ENCODE results near the gene RUNX1.

Gene RUNX1

GRCh38 chr21:34923626-34924025 lies 125.5 kb downstream of the RUNX1 start:
- DNase-seq (ENCODE audit: low read depth) = no peak

- no peak for DNase-seq (ENCODE audit: low read depth)
Measured at GRCh38 chr21:34923202-34923601, 125.9 kb downstream of the RUNX1 start.

DNA sequence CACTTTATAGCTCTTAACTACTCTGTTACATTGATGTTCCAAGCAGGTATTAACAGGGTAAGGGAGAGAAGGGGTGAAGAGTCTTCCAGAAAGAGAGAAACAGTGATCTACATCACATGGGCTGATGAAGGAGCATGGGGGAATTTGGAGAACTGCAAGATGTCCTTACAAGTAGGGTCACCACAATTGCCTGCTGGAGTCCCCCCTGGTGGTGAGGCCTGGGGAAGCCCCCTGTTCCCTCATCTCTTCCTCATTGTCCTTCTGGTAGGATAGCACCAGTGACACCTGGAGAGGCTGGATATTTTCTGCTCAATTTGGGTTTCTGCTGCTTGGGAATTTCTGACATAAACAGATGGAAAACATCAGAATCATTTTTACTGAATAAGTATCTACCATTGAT lies 126.6 kb downstream of the RUNX1 start:
- no peak for DNase-seq (ENCODE audit: low read depth)

GRCh38 chr21:34921151-34921550 lies 128.0 kb downstream of the RUNX1 start:
- DNase-seq (ENCODE audit: low read depth) = no peak

GRCh38 chr21:34919406-34919805 lies 129.7 kb downstream of the RUNX1 start:
- DNase-seq (ENCODE audit: low read depth) = no peak

GRCh38 chr21:34916446-34916845 lies 132.7 kb downstream of the RUNX1 start:
- peak; percentile 38 for DNase-seq (ENCODE audit: low read depth)

GRCh38 chr21:34915364-34915841 lies 133.7 kb downstream of the RUNX1 start:
- DNase-seq (ENCODE audit: low read depth) = peak; percentile 63

DNA sequence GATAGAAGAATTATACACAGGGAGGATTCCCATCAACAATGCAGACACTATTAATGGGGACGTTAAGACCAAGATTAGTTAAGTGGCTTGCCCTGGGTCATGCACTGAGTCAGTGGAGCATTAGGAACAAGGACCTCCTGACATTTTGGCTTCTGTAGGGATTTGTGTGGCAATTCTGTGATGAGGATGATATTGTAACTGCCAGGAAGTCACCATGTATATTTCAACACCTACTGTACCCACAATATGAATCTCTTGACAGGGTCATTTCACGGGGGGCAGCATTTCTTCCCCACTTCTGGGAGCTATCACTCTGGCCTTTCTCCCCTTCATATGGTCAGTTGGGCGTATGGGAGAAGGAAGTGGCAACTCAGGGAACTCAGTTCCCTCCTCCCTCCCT lies 134.9 kb downstream of the RUNX1 start:
- peak; percentile 11 for DNase-seq (ENCODE audit: low read depth)

GRCh38 chr21:34913811-34914210 lies 135.3 kb downstream of the RUNX1 start:
- peak; percentile 62 for DNase-seq (ENCODE audit: low read depth)

DNA sequence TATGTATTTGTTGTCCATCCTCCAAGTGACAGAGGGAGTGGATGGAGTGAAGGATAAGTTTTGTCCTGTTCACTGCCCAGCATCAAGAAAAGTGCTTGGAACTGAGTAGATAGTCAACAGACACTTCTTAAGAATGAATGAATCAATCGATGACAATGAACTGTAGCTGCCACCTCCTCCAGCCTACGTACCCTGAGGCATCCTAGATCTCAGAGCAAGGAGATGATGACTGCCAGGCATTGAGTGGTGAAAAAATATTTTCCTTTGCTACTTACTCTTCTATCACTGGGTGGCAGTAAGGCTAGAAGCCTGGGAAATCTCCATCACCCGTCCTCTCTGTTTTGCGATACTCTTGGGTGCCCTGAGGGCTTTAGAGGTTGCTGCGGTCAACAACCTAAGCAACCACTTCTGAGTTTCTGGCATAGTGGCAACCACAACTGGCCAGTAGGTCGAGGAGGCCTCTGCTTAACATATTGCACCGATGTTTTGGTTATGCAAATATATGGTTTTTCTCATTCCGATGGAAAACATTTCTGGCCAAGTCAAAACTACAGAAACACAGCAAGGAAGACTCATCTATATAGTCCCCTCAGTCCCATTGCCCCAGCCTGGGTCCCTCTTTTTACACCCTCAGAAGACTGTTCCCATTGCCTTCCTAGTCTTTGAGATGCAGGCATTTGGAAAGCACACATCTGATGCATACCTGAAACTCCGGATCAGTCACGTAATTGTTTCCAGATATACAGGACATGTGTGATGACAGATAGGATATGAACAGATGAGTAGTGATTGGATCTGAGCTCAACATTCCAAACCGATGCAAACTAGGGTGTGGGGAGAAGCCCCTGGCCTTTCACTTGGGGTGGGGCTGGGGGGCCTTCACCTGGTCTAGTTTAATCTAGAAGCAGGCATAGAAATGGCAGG lies 136.8 kb downstream of the RUNX1 start:
- DNase-seq (ENCODE audit: low read depth) = peak; percentile 51

GRCh38 chr21:34911360-34911759 lies 137.7 kb downstream of the RUNX1 start:
- no peak for DNase-seq (ENCODE audit: low read depth)

DNA sequence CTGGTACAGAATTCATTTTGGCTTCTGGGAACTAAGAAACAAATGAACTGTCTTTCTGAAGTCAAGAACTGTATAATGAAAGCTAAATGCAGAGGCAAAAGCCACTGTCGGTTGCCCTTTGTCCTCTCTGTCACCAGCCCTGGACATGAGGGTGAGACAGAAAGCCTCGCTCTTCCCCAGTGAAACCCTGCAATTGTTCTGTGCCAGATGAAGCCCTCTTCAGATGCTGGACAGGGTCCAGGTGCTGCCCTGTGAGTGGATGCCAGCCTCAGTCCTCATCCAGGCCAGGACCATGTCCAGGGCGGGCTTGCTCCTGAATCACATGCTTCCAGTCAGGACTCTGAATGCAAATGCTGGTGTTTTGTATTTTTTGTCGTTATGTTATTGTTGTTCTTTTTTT lies 138.7 kb downstream of the RUNX1 start:
- DNase-seq (ENCODE audit: low read depth) = no peak

DNA sequence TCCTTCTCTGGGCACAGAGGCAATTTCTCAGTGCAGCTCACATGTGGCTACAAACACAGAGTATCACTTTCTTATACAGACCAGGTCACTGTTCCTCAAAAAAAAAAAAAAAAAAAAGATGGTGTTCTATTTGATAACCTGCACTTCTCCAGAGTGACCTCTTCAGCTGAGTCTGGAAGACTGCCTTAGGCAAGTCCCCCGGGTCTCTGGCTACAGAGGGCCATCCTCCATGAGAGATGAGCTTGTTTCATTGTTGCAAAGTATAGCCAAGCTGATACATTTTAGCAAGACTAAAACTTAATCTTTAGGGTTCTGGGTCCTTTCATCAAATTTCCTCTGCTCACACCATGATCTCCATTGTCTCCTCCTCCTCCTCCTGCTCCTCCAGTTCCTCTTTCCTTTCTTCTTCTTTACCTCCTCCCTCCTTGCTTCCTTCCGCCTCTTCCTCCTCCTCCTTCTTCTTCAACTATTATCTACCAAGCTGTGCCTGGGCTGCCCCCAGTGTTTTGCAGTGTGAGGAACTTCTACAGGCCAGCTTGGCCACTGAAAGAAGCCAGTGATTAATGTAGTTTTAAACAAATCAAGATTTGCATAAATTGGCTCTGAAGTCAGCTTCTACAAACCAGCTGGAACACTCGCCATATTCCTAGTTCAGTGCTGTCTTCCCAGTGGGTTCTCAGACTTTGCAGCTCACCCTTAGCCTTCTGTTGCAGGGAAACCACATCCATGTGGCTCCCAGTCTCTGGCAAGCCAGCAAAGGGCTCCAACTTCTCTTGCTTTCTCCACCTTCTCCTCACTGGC lies 139.4 kb downstream of the RUNX1 start:
- no peak for DNase-seq (ENCODE audit: low read depth)

DNA sequence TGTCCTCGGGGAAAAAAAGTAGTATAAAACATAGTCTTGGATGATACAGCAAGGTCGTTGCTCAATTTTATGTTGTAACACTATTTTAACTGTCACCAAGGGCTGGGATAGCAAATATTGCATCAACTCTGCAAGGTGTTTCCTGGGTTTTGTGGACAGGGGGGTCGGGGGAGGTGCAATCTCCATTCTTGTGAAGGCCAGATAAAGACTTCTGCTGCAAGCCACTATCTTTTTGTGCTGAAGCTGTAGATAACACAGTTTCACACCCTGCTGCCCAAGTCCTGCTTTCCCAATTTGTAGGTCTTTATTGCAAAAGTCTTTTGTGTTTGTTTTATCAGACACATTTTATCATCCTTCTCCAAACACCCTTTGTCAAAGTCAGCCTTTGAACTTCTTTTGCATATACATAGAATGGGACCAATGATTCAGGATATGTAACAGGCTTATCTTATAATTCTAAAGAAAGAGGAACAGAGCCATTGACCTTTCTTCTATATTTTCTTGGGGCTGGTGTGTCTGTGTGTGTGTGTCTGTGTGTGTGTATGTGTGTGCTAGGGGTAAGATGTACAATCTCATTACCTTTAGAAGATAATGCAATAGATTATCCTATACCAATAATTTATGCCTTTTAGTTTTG lies 140.6 kb downstream of the RUNX1 start:
- peak; percentile 70 for DNase-seq (ENCODE audit: low read depth)

DNA sequence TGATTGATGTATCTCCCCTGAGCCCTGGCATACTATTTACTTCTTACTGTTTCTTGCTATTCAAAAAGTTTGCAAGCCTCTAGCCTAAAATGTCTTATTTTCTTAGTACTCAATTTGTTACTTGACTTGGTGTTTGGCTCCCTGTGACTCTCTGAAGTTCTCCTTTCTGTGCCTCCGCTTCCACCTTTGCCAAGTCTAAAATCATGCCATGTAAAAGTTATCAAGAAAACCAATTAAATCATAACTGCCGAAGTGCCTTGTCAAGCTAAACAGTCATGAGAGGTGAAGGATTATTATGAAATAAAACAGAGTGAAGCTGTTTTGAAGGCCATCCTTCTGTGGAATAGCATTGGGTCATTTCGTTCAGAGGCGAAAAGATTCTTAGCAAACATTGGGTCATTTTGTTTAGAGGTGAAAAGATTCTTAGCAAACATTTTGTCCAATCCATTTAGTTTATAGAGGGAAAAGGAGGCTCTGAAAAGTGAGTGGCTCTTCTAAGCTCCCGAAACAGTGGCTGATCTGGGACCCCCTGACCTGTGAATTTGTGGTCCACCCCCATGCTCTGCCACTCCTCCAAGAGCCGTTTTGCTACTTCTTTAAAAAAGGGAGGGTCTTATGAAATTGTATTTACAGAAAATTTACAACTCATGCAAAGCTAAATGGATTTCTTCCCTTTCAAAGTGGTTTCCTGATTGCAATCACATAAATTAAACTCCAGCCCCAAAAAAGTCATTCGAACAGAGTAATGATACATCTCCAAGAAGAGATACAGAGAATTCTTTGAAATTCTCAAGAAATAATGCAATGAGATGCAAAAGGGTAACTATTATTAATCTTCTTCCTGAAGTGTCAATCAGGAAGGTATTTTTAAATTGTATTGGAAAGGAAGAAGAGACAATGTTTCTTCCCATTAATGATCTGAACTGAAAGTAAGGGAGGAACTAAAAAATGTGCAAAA lies 141.4 kb downstream of the RUNX1 start:
- no peak for DNase-seq (ENCODE audit: low read depth)

GRCh38 chr21:34906401-34906800 lies 142.7 kb downstream of the RUNX1 start:
- no peak for DNase-seq (ENCODE audit: low read depth)

DNA sequence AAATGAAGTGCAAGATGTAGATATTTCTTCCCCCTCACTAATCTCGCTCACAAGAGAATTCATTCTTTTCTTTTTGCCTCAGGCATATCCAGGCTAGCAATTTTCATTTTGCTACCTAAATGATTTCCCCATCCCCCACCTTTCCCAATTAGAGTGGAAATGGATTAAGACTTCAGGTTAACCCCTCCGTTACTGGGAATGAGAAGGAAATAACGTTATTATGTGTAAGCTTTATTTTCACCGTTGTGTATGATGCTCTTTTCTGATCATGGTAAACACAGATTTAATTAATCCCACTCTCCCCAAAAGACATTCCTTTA lies 143.9 kb downstream of the RUNX1 start:
- DNase-seq (ENCODE audit: low read depth) = no peak

GRCh38 chr21:34904526-34905217 lies 144.4 kb downstream of the RUNX1 start:
- no peak for DNase-seq (ENCODE audit: low read depth)

- no peak for DNase-seq (ENCODE audit: low read depth)
Measured at GRCh38 chr21:34900376-34900775, 148.7 kb downstream of the RUNX1 start.

DNA sequence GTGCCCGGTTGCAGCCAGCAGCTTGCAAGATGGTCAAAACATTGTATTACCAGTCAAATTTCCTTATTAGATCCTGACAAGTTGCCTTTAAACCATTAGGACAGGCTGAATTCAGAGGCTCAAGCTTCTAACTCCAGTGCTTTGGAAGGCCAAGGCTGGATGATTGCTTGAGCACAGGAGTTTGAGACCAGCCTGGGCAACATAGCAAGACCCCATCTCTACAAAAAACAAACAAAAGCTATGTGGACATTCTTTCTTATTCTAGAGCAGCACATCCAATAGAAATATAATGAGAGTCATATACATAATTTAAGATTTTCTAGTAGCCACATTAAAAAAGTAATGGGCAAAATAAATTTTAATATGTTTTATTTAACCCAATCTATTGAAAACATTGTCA lies 149.3 kb downstream of the RUNX1 start:
- DNase-seq (ENCODE audit: low read depth) = no peak

GRCh38 chr21:34899302-34899701 lies 149.8 kb downstream of the RUNX1 start:
- DNase-seq (ENCODE audit: low read depth) = no peak
